NCI-H226 (cell line): Measurements from ENCODE around the gene ATP9B.

Experiments
- DNase-seq: peaks from one replicate; pipeline ENCODE4 v3.0.0-alpha.2; 2015

Gene ATP9B

GRCh38 chr18:79385708-79386341 lies 316.6 kb downstream of the ATP9B start:
- no peak for DNase-seq

- DNase-seq, result no peak
Measured at GRCh38 chr18:79386547-79386946, 317.4 kb downstream of the ATP9B start.

- DNase-seq, result no peak
Measured at GRCh38 chr18:79387214-79387613, 318.0 kb downstream of the ATP9B start.

- DNase-seq, result no peak
Measured at GRCh38 chr18:79387615-79388014, 318.4 kb downstream of the ATP9B start.

GRCh38 chr18:79388043-79388442 lies 318.8 kb downstream of the ATP9B start:
- DNase-seq, result no peak

- no peak for DNase-seq
Measured at GRCh38 chr18:79389689-79390088, 320.5 kb downstream of the ATP9B start.

- DNase-seq, result no peak
Measured at GRCh38 chr18:79392226-79392625, 323.0 kb downstream of the ATP9B start.

GRCh38 chr18:79393181-79393634 lies 324.0 kb downstream of the ATP9B start:
- no peak for DNase-seq

- peak; percentile 70 for DNase-seq
Measured at GRCh38 chr18:79393635-79394533, 324.7 kb downstream of the ATP9B start.

GRCh38 chr18:79394534-79395307 lies 325.5 kb downstream of the ATP9B start:
- no peak for DNase-seq

GRCh38 chr18:79395308-79395640 lies 326.1 kb downstream of the ATP9B start:
- DNase-seq, result no peak

GRCh38 chr18:79395761-79396404 lies 326.7 kb downstream of the ATP9B start, which contains the start of gene NFATC1:
TSS of gene NFATC1 (plus strand) at chr18:79395930. CDS start at chr18:79396225, 295 bp downstream.
- peak; percentile 42 for DNase-seq

- no peak for DNase-seq
Measured at GRCh38 chr18:79396431-79397246, 327.4 kb downstream of the ATP9B start.

- DNase-seq, result no peak
Measured at GRCh38 chr18:79397247-79397829, 328.1 kb downstream of the ATP9B start.

GRCh38 chr18:79397830-79398761 lies 328.9 kb downstream of the ATP9B start:
- no peak for DNase-seq

GRCh38 chr18:79399275-79400081 lies 330.3 kb downstream of the ATP9B start:
- DNase-seq, result no peak

- DNase-seq, result no peak
Measured at GRCh38 chr18:79400091-79400590, 330.9 kb downstream of the ATP9B start.

GRCh38 chr18:79400591-79401381 lies 331.6 kb downstream of the ATP9B start:
- DNase-seq, result no peak
